ENCODE results near the gene DPH2.

- TF ChIP-seq POLR2A (IDR thresholded peaks at IDR 0.05) (no peak), CTCF (IDR thresholded peaks at IDR 0.05) (no peak)
These were observed 6.2 kb downstream of the DPH2 start for GRCh38 chr1:43976045-43976444.

Data from right lobe of liver (tissue), 4 donors.